Activated naive CD8-positive, alpha-beta T cell treated with anti-CD3 and anti-CD28 coated beads, Interleukin-2, amount 10 ng/mL, durations not matched to agents 7 days and 5 days (primary cell): Measurements from ENCODE around the gene ARHGAP35. TPM values are rescaled to one million over a fixed set of nuclear protein-coding genes. Genes with fewer than 3 reads are reported as not detected.

Experiments
- ATAC-seq: fragments of 150-1000 bp; cut with Tn5 transposase; one replicate; pipeline ENCODE4 v1.10.0; 2021; ENCODE audit warnings: low read depth, moderate library complexity
- POLR2A ChIA-PET: fragments of 350-600 bp; sonication (Branson Sonifier 250); formaldehyde crosslinking; loops from one replicate; lab custom pipeline; 2021; ENCODE audit warnings: antibody characterized with exemption; lab: Charles Lee
- DNase-seq: peaks from one replicate; pipeline ENCODE4 v3.0.0; 2021
- H3K27ac Mint-ChIP-seq: one replicate; pipeline ENCODE4 v1.8.0; 2022; ENCODE audit warnings: mild to moderate bottlenecking, mixed read lengths
- H3K27me3 Mint-ChIP-seq: one replicate; pipeline ENCODE4 v1.8.0; 2022; ENCODE audit warnings: mild to moderate bottlenecking, moderate library complexity, mixed read lengths
- H3K36me3 Mint-ChIP-seq: one replicate; pipeline ENCODE4 v1.8.0; 2021; ENCODE audit warnings: mild to moderate bottlenecking, mixed read lengths
- H3K4me1 Mint-ChIP-seq: one replicate; pipeline ENCODE4 v1.8.0; 2021; ENCODE audit warnings: mixed read lengths
- H3K4me3 Mint-ChIP-seq: one replicate; pipeline ENCODE4 v1.8.0; 2022; ENCODE audit warnings: mild to moderate bottlenecking, moderate library complexity, mixed read lengths
- H3K9me3 Mint-ChIP-seq: one replicate; pipeline ENCODE4 v1.8.0; 2021; ENCODE audit warnings: mixed read lengths
- total RNA-seq, 2 experiments: library from RNA; stranded (reverse); gene quantifications; one replicate each; pipeline ENCODE4 v1.2.3, GENCODE V29; 2021

ARHGAP35 gene
- total RNA-seq, 2 experiments from 2014 or later, result 38.8 to 42.7 TPM

DNA sequence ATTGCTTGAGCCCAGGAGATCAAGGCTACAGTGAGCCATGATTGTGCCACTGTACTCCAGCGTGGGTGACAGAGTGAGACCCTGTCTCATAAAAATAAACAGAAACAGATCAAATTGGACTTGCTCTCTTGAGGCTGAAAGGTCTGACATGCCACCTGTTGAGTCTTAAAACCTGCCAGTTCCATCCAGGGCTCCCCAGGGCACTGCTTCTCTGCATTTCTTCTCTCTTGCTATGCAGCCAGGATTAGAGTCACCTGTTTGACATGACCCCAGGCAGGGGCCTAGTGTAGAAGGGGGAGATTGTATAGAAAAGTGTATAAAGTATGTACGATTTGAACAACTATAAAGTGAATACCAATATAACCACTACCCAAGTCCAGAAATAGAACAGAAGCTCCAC lies 45.4 kb downstream of the ARHGAP35 start:
- H3K9me3 Mint-ChIP-seq, result no peaks in the 10 kb centered on the region
- no peak for ATAC-seq
- no peaks in the 10 kb centered on the region for H3K27me3 Mint-ChIP-seq
- H3K27ac Mint-ChIP-seq, result no peak overlapping the region
- H3K4me3 Mint-ChIP-seq, result no peak overlapping the region
- peaks cover 4% of the 10 kb centered on the region for H3K36me3 Mint-ChIP-seq
- H3K4me1 Mint-ChIP-seq, result peaks cover 15% of the 10 kb centered on the region
- DNase-seq, result no peak
- POLR2A ChIA-PET, result no interaction called here

DNA sequence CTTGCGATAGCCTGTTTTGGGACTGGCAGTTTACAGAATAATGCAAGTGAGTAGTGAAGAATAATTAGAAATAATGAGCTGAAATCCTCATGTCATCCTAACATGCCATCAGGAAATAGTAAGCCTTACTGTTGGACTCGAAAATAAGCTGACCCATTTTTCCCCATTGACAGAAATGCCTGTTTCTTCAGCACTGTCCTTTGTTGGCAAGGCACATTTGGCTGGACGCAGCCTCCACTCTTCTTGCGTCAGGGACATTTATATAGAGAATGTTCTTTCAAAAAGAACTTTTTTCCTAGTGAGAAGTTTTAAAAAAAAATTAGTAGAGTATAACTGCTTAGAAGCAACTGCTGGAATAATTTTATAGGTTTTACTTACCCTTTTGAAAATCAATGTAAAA lies 47.1 kb downstream of the ARHGAP35 start:
- Mint-ChIP-seq H3K36me3 (peaks cover 4% of the 10 kb centered on the region), H3K27ac (no peak overlapping the region), H3K4me1 (peaks cover 11% of the 10 kb centered on the region), H3K9me3 (no peaks in the 10 kb centered on the region), H3K27me3 (no peaks in the 10 kb centered on the region), H3K4me3 (no peak overlapping the region)
- DNase-seq (no peak), ATAC-seq (no peak)
- POLR2A ChIA-PET, result no interaction called here

DNA sequence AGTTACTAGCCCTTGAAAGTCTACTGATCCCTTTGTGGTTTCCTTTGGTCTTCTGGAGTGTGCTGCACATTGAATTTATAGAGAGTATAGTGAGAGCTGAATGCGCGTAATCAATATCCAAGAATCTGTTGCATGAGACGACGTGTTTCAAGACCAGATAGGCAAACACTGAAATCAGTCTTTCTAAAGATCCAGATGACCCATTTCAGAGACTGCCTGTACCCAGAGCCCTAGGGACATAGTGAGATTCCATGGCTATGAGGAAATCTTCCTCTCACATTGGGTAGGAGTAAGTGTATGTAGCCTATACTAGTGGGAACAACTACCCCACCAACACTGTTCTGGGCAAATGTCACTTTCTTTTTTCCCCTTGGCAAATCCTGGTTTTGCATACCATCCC lies 48.6 kb downstream of the ARHGAP35 start:
- no peak for ATAC-seq
- no peak overlapping the region for H3K27ac Mint-ChIP-seq

More for the DNA sequence above, 48.6 kb downstream of the ARHGAP35 start:
- Mint-ChIP-seq H3K27me3 (no peaks in the 10 kb centered on the region), H3K36me3 (peaks cover 6% of the 10 kb centered on the region), H3K4me1 (peaks cover 18% of the 10 kb centered on the region), H3K4me3 (no peak overlapping the region), H3K9me3 (no peaks in the 10 kb centered on the region)
- POLR2A ChIA-PET, result no interaction called here
- no peak for DNase-seq

Other genes starting within 250 kb of the ARHGAP35 start
- gene PTGIR, start 235.9 kb upstream of the ARHGAP35 start, total RNA-seq, result 1 to 10 TPM; 8.0 to 8.5 TPM
- gene GNG8, start 224.8 kb upstream of the ARHGAP35 start, total RNA-seq, result 1 to 10 TPM in 1 of 2 experiments, not detected in 1; 2.4 TPM
- under 1 TPM; 0.42 to 0.48 TPM for gene DACT3, start 199.8 kb upstream of the ARHGAP35 start, total RNA-seq
- 100 to 1,000 TPM; 166 to 173 TPM for gene PRKD2, start 143.9 kb upstream of the ARHGAP35 start, total RNA-seq
- 10 to 100 TPM; 17.8 to 18.1 TPM for gene FKRP, start 114.9 kb upstream of the ARHGAP35 start, total RNA-seq
- 10 to 100 TPM; 79.2 to 87.5 TPM for gene STRN4, start 114.5 kb upstream of the ARHGAP35 start, total RNA-seq
- gene SLC1A5, start 72.4 kb upstream of the ARHGAP35 start, total RNA-seq, result 100 to 1,000 TPM; 121 to 127 TPM
- gene AP2S1, start 10.2 kb upstream of the ARHGAP35 start, total RNA-seq, result 100 to 1,000 TPM; 103 to 110 TPM
- gene NPAS1, start 158.8 kb downstream of the ARHGAP35 start, total RNA-seq, result under 1 TPM; 0.43 to 0.61 TPM
- gene TMEM160, start 187.6 kb downstream of the ARHGAP35 start, total RNA-seq, result 10 to 100 TPM; 54.7 to 59.0 TPM